ENCODE data around the gene MC2R. TPM values are rescaled to one million over a fixed set of nuclear protein-coding genes. Genes with fewer than 3 reads are reported as not detected.

Gene MC2R
- total RNA-seq, 4 donors from 2014 or later, result not detected

- no peaks in the 10 kb centered on the region for H3K27me3 ChIP-seq
- H3K9me3 ChIP-seq, result no peaks in the 10 kb centered on the region
- no peaks in the 10 kb centered on the region for H3K4me1 ChIP-seq
- H3K27ac ChIP-seq, result no peak overlapping the region
- no peak overlapping the region for H3K4me3 ChIP-seq (replicated peaks in 1 of 3)
- H3K36me3 ChIP-seq, result no peaks in the 10 kb centered on the region
- DNase-seq, result no peak
- TF ChIP-seq POLR2A (IDR thresholded peaks at IDR 0.05), result no peak
- TF ChIP-seq CTCF (IDR thresholded peaks at IDR 0.05), result no peak
- intact Hi-C loops (cut with DNase I), result no loop called here
- WGBS, 2 donors, result 95 to 98% methylated on average over 22 of the region's 22 CpGs
Observed at GRCh38 chr18:13836559-13836958, 78.8 kb downstream of the MC2R start.

- TF ChIP-seq POLR2A (IDR thresholded peaks at IDR 0.05) (no peak), CTCF (IDR thresholded peaks at IDR 0.05) (no peak)
- Histone ChIP-seq H3K4me1 (no peaks in the 10 kb centered on the region), H3K9me3 (no peaks in the 10 kb centered on the region), H3K36me3 (no peaks in the 10 kb centered on the region), H3K27me3 (no peaks in the 10 kb centered on the region), H3K4me3 (replicated peaks in 1 of 3) (no peak overlapping the region), H3K27ac (no peak overlapping the region)
- DNase-seq, result no peak
- intact Hi-C loops (cut with DNase I), result no loop called here
- WGBS, 2 donors, result 84 to 86% methylated on average over 6 of the region's 6 CpGs
Observed at GRCh38 chr18:13835202-13835601, 80.1 kb downstream of the MC2R start.

- no peak for DNase-seq
- H3K27me3 ChIP-seq, result no peaks in the 10 kb centered on the region
- no peaks in the 10 kb centered on the region for H3K36me3 ChIP-seq
- H3K4me3 ChIP-seq (replicated peaks in 1 of 3), result no peak overlapping the region
- 66 to 69% methylated on average over 8 of the region's 8 CpGs for WGBS, 2 donors
- H3K27ac ChIP-seq, result no peak overlapping the region
- no peaks in the 10 kb centered on the region for H3K9me3 ChIP-seq
- intact Hi-C loops (cut with DNase I), result no loop called here
- TF ChIP-seq POLR2A (IDR thresholded peaks at IDR 0.05) (no peak), CTCF (IDR thresholded peaks at IDR 0.05) (no peak)
- no peaks in the 10 kb centered on the region for H3K4me1 ChIP-seq
Observed at GRCh38 chr18:13834496-13835015, 80.8 kb downstream of the MC2R start.

Other genes with a start within 250 kb of the MC2R start
- gene FAM210A, start 189.0 kb downstream of the MC2R start, total RNA-seq, result 10 to 100 TPM in 3 of 4 donors, 1 to 10 TPM in 1; 9.1 to 13.8 (median 12.1) TPM
- 10 to 100 TPM; 26.7 to 45.9 (median 34.0) TPM for gene RNMT, start 188.9 kb downstream of the MC2R start, total RNA-seq
- not detected for gene MC5R, start 91.4 kb downstream of the MC2R start, total RNA-seq
- gene ZNF519, start 216.9 kb upstream of the MC2R start, total RNA-seq, result 10 to 100 TPM in 2 of 4 donors, 1 to 10 TPM in 2; 2.9 to 12.0 (median 8.5) TPM

Data from thyroid gland (tissue), 4 donors.